B cell (primary cell): ENCODE results near the gene RTN4. TPM values are rescaled to one million over a fixed set of nuclear protein-coding genes. Genes with fewer than 3 reads are reported as not detected.

Source experiments
- ATAC-seq: fragments of 200-7000 bp; cut with Tn5 transposase; one replicate; pipeline ENCODE4 v1.10.0; 2021; ENCODE audit warnings: low read depth, mild to moderate bottlenecking, moderate number of reproducible peaks, moderate library complexity
- CTCF ChIA-PET: fragments of 350-600 bp; sonication (Branson Sonifier 250); formaldehyde crosslinking; loops from one replicate; lab custom pipeline; 2021; ENCODE audit warnings: antibody characterized with exemption, inconsistent platforms; lab: Charles Lee
- POLR2A ChIA-PET: fragments of 350-600 bp; sonication (Branson Sonifier 250); formaldehyde crosslinking; loops from one replicate; lab custom pipeline; 2021; ENCODE audit warnings: antibody characterized with exemption; lab: Charles Lee
- DNase-seq: peaks from one replicate; pipeline ENCODE4 v3.0.0; 2013
- H2AFZ ChIP-seq: 2 replicates; pipeline ENCODE4 v1.6.1; 2012; ENCODE audit warnings: mild to moderate bottlenecking, low read depth, low read length; ENCODE audit not compliant: insufficient read depth, poor library complexity, severe bottlenecking
- H3K27ac ChIP-seq, 2 donors: 1 replicate in 1 of 2; 2 replicates in 1 of 2; pipeline ENCODE4 v1.5.1; 2012 to 2013; ENCODE audit warnings: low read length in 2 of 2, mild to moderate bottlenecking in 2 of 2, moderate library complexity in 1 of 2
- H3K27me3 ChIP-seq, 4 experiments: fragments of 200-600 bp in 1 of 4; sonication (generic) in 1 of 4; replicated peaks in 1 of 4; 1 replicate in 2 of 4; 2 replicates in 2 of 4; pipeline versions ENCODE4 v1.6.1 to v1.7.0; 2013 to 2016; ENCODE audit warnings: low read length in 3 of 4, mild to moderate bottlenecking in 2 of 4, mixed read lengths in 1 of 4, moderate library complexity in 1 of 4; ENCODE audit not compliant: insufficient read depth in 4 of 4, control insufficient read depth in 3 of 4; ENCODE audit errors: control extremely low read depth in 1 of 4
- H3K36me3 ChIP-seq, 2 experiments: replicated peaks in 1 of 2; 1 replicate in 1 of 2; 2 replicates in 1 of 2; pipeline versions ENCODE4 v1.6.1 to v1.7.1; 2013; ENCODE audit warnings: low read length in 1 of 2; ENCODE audit not compliant: insufficient read depth in 2 of 2, control insufficient read depth in 1 of 2; ENCODE audit errors: control extremely low read depth in 1 of 2, extremely low read depth in 1 of 2
- H3K4me1 ChIP-seq, 2 donors: fragments of 200-600 bp in 1 of 2; sonication (generic) in 1 of 2; 1 replicate in 1 of 2; 2 replicates in 1 of 2; pipeline versions ENCODE4 v1.5.1 to v1.6.1; 2013 to 2017; ENCODE audit warnings: low read length in 2 of 2; ENCODE audit not compliant: control insufficient read depth in 2 of 2, insufficient read depth in 2 of 2
- H3K4me2 ChIP-seq: replicated peaks from 2 replicates; pipeline ENCODE3; 2012; ENCODE audit warnings: mild to moderate bottlenecking, low read depth, low read length; ENCODE audit not compliant: poor library complexity, severe bottlenecking
- H3K4me3 ChIP-seq, 5 experiments: fragments of 200-600 bp in 1 of 5; sonication (generic) in 1 of 5; 1 replicate in 3 of 5; 2 replicates in 2 of 5; pipeline versions ENCODE4 v1.5.1 to v1.7.0; 2011 to 2016; ENCODE audit warnings: low read length in 4 of 5, mild to moderate bottlenecking in 4 of 5, low read depth in 2 of 5, control low read depth in 1 of 5, moderate library complexity in 1 of 5; ENCODE audit not compliant: insufficient read depth in 1 of 5; ENCODE audit errors: control extremely low read depth in 1 of 5, extremely low read depth in 1 of 5
- H3K79me2 ChIP-seq: fragments of 200-600 bp; sonication (generic); one replicate; pipeline ENCODE4 v1.6.0; 2016; ENCODE audit warnings: low read length; ENCODE audit not compliant: control insufficient read depth, insufficient read depth
- H3K9ac ChIP-seq: fragments of 200-600 bp; sonication (generic); 2 replicates; pipeline ENCODE4 v1.6.1; 2017; ENCODE audit warnings: mild to moderate bottlenecking, low read length, moderate library complexity
- H3K9me3 ChIP-seq, 3 donors: one replicate each; pipeline versions ENCODE4 v1.6.1 to v1.7.1; 2013; ENCODE audit warnings: low read length in 2 of 3; ENCODE audit not compliant: control insufficient read depth in 2 of 3, insufficient read depth in 1 of 3; ENCODE audit errors: control extremely low read depth in 1 of 3
- H4K20me1 ChIP-seq: 2 replicates; pipeline ENCODE4 v1.6.0; 2012; ENCODE audit warnings: mild to moderate bottlenecking, low read length; ENCODE audit not compliant: insufficient read depth, control insufficient read depth, poor library complexity, severe bottlenecking
- H3K27ac Mint-ChIP-seq: one replicate; pipeline ENCODE4 v1.8.0; 2021; ENCODE audit warnings: mixed read lengths
- H3K27me3 Mint-ChIP-seq: one replicate; pipeline ENCODE4 v1.8.0; 2021; ENCODE audit warnings: mixed read lengths
- H3K4me1 Mint-ChIP-seq: one replicate; pipeline ENCODE4 v1.8.0; 2021; ENCODE audit warnings: mixed read lengths
- H3K4me3 Mint-ChIP-seq: one replicate; pipeline ENCODE4 v1.8.0; 2021; ENCODE audit warnings: mixed read lengths
- H3K9me3 Mint-ChIP-seq: one replicate; pipeline ENCODE4 v1.8.0; 2022; ENCODE audit warnings: mixed read lengths; ENCODE audit not compliant: insufficient read depth
- EZH2 ChIP-seq: IDR thresholded peaks from 2 replicates; pipeline ENCODE4 v1.6.1; 2012; ENCODE audit warnings: borderline replicate concordance, low read depth, mild to moderate bottlenecking, moderate library complexity, low read length; ENCODE audit not compliant: insufficient read depth, poor library complexity, severe bottlenecking
- WGBS: methylation state at CpG from one replicate; pipeline ENCODE4 v1.1.5; 2013; ENCODE audit warnings: missing lambda C conversion rate; ENCODE audit not compliant: insufficient coverage; 5-methylcytosine and 5-hydroxymethylcytosine counted together
- intact Hi-C: fragments of 100-400 bp; cut with micrococcal nuclease; formaldehyde crosslinking; loops from one replicate; pipeline ENCODE4 v1.10.0; 2022
- polyA plus RNA-seq: library from polyadenylated mRNA; depleted of rRNA; stranded (reverse); fragments of >200 nt; gene quantifications from 2 replicates; pipeline ENCODE4 v1.2.3, GENCODE V29; 2012
- total RNA-seq, 2 donors: library from RNA; stranded (reverse); fragments of 120-200 nt in 1 of 2; gene quantifications; 1 replicate in 1 of 2; 2 replicates in 1 of 2; pipeline versions ENCODE4 v1.2.3 to v1.2.4, GENCODE V29; 2013 to 2022
- TF ChIP-seq, protein P1 (sequence below): fragments of 200-600 bp; IDR thresholded peaks from one replicate; pipeline ENCODE4 v1.8.0; 2022; ENCODE audit warnings: antibody characterized with exemption, mild to moderate bottlenecking

Gene RTN4
- total and polyA plus RNA-seq, 2 donors (not counting 1 experiment from before 2014, with no cell fraction given): 30.8 to 65.9 TPM

DNA sequence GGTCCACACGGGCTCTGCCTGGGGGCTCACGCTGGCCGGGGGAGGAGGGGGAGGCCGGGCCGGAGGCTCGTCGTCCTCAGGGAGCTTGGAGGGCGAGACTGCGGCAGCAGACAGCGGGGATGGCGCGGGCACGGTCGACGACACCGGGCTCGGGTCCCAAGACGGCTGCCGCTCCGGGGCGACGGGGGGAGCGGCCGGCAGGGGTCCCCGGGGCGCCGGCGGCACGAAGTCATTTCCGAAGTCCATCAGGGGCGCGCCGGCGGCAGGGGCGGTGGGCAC lies 491 bp downstream of the RTN4 start:
- ChIA-PET POLR2A (interaction anchor here (1.4 to 1.8 kb wide), 2 partner anchors 17 to 183 kb away, joined by 4 to 9 read pairs; partner anchors contain the start of genes CLHC1 and RPS27A), CTCF (interaction anchor here (1.0 to 3.9 kb wide), 10 partner anchors 11 to 327 kb away, joined by 3 to 31 read pairs (median 4); partner anchors contain the start of gene EML6)
- H3K4me1 Mint-ChIP-seq: peaks cover 71% of the 10 kb centered on the region
- Histone ChIP-seq H3K4me2 (peak overlapping the region; percentile 84), H3K9ac (peak overlapping the region; percentile 84), H3K27ac (peak overlapping the region; percentile 82 to 89), H3K4me1 (peaks cover 50 to 52% of the 10 kb centered on the region in 2 donors), H3K79me2 (peaks cover 54% of the 10 kb centered on the region), H3K4me3 (peak overlapping the region; percentile 30 to 95 (median 89)), H3K9me3 (no peaks in the 10 kb centered on the region), H3K27me3 (no peaks in the 10 kb centered on the region), H2AFZ (peak overlapping the region; percentile 80), H3K36me3 (peaks cover 0 to 3% of the 10 kb centered on the region in 2 experiments), H4K20me1 (peaks cover 14% of the 10 kb centered on the region)
- peak overlapping the region; percentile 100 for H3K4me3 Mint-ChIP-seq
- under 1% methylated on average over 35 of the region's 35 CpGs for WGBS
- ATAC-seq: no peak
- no peak overlapping the region for H3K27ac Mint-ChIP-seq
- intact Hi-C loops: loop anchor here (1.0 to 5.0 kb wide), 12 partner anchors 17 to 1077 kb away; partner anchors contain the start of genes CCDC88A, CLHC1, EML6 and PSME4
- no peak for DNase-seq
- no peaks in the 10 kb centered on the region for H3K27me3 Mint-ChIP-seq
- H3K9me3 Mint-ChIP-seq: no peaks in the 10 kb centered on the region
- TF ChIP-seq, protein P1, sequence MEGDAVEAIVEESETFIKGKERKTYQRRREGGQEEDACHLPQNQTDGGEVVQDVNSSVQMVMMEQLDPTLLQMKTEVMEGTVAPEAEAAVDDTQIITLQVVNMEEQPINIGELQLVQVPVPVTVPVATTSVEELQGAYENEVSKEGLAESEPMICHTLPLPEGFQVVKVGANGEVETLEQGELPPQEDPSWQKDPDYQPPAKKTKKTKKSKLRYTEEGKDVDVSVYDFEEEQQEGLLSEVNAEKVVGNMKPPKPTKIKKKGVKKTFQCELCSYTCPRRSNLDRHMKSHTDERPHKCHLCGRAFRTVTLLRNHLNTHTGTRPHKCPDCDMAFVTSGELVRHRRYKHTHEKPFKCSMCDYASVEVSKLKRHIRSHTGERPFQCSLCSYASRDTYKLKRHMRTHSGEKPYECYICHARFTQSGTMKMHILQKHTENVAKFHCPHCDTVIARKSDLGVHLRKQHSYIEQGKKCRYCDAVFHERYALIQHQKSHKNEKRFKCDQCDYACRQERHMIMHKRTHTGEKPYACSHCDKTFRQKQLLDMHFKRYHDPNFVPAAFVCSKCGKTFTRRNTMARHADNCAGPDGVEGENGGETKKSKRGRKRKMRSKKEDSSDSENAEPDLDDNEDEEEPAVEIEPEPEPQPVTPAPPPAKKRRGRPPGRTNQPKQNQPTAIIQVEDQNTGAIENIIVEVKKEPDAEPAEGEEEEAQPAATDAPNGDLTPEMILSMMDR: peak; percentile 28
- no peak for TF ChIP-seq EZH2
